SK-MEL-5 (cell line): Measurements from ENCODE around the gene TSNAXIP1. TPM values are rescaled to one million over a fixed set of nuclear protein-coding genes. Genes with fewer than 3 reads are reported as not detected.

Experiments
- DNase-seq: peaks from one replicate; pipeline ENCODE4 v3.0.0-alpha.2; 2016; ENCODE audit warnings: low read depth, low spot score
- in situ Hi-C: cut with HindIII; loops from 2 replicates; pipeline ENCODE4 v1.10.0; 2016; ENCODE audit warnings: low sequenced_read_pairs, high pct_unique_total_duplicates, low pct_unique_long_range_greater_than_20kb
- total RNA-seq: library from RNA; depleted of rRNA; stranded (reverse); fragments of >200 nt; shearing (Covaris generic); gene quantifications from 2 replicates; pipeline ENCODE4 v1.2.3, GENCODE V29; 2014

TSNAXIP1 gene
- total RNA-seq, 1 experiment from 2014 or later, result 0.26 TPM

- in situ Hi-C loops, result no loop called here
- no peak for DNase-seq
These were observed 27.3 kb upstream of the TSNAXIP1 start for GRCh38 chr16:67779256-67780014.

GRCh38 chr16:67780847-67781564, 25.7 kb upstream of the TSNAXIP1 start:
- DNase-seq, result no peak
- in situ Hi-C loops, result no loop called here

- DNase-seq, result no peak
- in situ Hi-C loops, result no loop called here
These were observed 25.1 kb upstream of the TSNAXIP1 start for GRCh38 chr16:67781565-67781921.

- no peak for DNase-seq
These were observed 23.9 kb upstream of the TSNAXIP1 start for GRCh38 chr16:67782567-67783352.

GRCh38 chr16:67783353-67783725, 23.4 kb upstream of the TSNAXIP1 start:
- in situ Hi-C loops, result no loop called here
- no peak for DNase-seq

More at GRCh38 chr16:67782567-67783352, 23.9 kb upstream of the TSNAXIP1 start:
- in situ Hi-C loops, result no loop called here

GRCh38 chr16:67786491-67786890, 20.2 kb upstream of the TSNAXIP1 start:
- in situ Hi-C loops, result no loop called here
- no peak for DNase-seq

GRCh38 chr16:67790071-67790470, 16.6 kb upstream of the TSNAXIP1 start:
- no peak for DNase-seq
- in situ Hi-C loops, result no loop called here

- in situ Hi-C loops, result no loop called here
These were observed 10.5 kb upstream of the TSNAXIP1 start for GRCh38 chr16:67796099-67796718.

GRCh38 chr16:67800338-67800926, 6.3 kb upstream of the TSNAXIP1 start:
- in situ Hi-C loops, result no loop called here

More at GRCh38 chr16:67796099-67796718, 10.5 kb upstream of the TSNAXIP1 start:
- DNase-seq, result no peak

GRCh38 chr16:67801241-67801640, 5.4 kb upstream of the TSNAXIP1 start:
- in situ Hi-C loops, result no loop called here
- no peak for DNase-seq

More at GRCh38 chr16:67800338-67800926, 6.3 kb upstream of the TSNAXIP1 start:
- DNase-seq, result no peak

GRCh38 chr16:67801883-67802282, 4.8 kb upstream of the TSNAXIP1 start:
- in situ Hi-C loops, result no loop called here

GRCh38 chr16:67803894-67804293, 2.8 kb upstream of the TSNAXIP1 start:
- in situ Hi-C loops, result no loop called here

More at GRCh38 chr16:67801883-67802282, 4.8 kb upstream of the TSNAXIP1 start:
- DNase-seq, result no peak

GRCh38 chr16:67804853-67805542, 1.7 kb upstream of the TSNAXIP1 start:
- DNase-seq, result peak; percentile 64
- in situ Hi-C loops, result no loop called here

More at GRCh38 chr16:67803894-67804293, 2.8 kb upstream of the TSNAXIP1 start:
- no peak for DNase-seq

GRCh38 chr16:67805718-67806427, 816 bp upstream of the TSNAXIP1 start:
- in situ Hi-C loops, result no loop called here
- no peak for DNase-seq

- DNase-seq, result no peak
- in situ Hi-C loops, result no loop called here
These were observed 526 bp downstream of the TSNAXIP1 start for GRCh38 chr16:67807148-67807682.

GRCh38 chr16:67811899-67812298, 5.2 kb downstream of the TSNAXIP1 start:
- no peak for DNase-seq
- in situ Hi-C loops, result no loop called here
